Brain pericyte (primary cell): ENCODE measurements around the gene LRRC45.

Source experiments
- DNase-seq: peaks from one replicate; pipeline ENCODE4 v3.0.0-alpha.2; 2012; ENCODE audit warnings: low read depth, low spot score

LRRC45 gene

DNA sequence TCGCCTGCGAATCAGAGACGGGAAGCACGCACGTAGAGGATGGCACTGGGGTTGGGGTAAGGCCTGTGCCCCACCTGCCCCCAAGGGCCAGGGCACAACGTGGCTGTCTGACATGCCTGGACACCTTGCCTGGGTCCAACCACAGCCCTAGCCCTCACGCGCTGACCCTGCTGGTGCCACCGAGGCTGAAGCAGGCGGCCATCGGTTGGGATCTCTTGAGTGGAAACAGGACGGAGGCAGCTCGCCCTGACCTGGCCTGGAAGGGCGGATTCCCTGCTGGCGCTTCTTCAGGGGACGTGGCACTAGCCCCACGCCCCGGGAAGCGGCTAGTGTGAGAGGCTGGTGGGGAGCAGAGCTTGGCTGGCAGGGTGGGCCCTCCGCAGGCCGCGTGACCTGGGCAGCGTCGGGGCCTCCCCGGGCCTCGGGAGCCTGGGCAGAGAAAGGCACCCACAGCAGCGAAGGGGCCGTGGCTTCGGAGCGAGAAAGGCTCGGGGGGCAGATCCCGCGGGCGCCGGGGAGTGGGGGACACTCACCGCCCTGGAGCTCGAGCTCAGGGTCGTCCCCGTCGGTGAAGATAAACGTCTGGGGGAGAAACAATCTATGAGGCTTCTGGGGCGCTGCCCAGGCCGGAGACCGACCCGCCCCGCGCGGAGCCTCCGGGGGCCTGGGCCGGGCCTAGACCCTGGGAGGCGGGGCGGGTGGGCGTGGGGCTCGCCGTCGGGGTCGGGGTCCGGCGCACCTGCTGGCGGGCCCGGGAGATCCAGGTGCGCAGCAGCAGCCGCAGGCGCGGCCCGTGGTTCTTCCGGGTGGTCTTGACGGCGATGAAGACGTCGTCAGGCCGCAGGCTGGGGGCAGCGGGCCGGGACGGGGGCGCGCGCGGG lies 27.9 kb downstream of the LRRC45 start:
- no peak for DNase-seq

DNA sequence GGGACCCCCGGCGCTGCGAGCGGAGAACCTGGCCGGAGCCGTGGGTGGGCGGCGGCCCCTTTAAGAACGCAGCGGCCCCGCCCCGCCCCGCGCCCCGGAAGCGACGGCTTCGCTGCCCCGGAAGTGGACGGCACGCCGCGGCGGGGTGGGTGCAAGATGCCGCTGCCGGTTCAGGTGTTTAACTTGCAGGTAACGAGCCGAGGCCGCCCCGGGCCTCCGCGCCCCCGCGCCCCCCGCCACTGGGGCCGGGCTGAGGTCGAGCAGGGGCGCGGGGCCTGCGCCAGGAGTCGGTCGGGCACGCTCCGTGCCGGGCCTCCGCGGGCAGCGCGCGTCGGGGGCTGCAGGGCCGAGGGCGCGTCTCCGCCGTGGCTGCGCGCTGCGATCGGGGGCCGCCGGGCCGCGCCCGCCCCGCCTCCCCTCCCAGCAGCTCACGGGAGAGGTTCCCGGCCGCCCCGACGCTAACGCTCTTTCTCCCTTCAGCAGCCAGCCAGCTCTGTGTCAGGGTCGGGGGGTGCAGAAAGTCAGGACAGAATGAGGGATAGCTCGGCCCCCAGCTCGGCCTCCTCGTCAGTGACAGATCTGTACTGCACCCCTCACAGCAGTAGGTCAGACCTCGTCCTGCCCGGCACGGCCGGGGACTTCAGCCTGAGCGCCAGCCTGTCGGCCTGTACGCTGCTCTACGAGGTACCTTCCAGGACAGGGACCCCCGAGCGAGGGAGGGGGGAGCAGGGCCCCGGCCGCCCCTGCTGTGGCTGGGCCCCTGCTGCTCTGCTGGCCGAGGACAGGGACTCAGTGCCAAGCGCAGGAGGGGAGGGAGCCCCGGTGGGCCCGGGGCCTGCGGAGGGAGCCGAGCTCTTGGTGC lies 28.9 kb downstream of the LRRC45 start, which contains the start of the genes GPS1 and RFNG:
GPS1 (plus strand) TSS at position 123 of the 862 bp plus-strand sequence; CDS start at position 157, 34 bp downstream.
RFNG (minus strand) TSS at position 36 of the 862 bp plus-strand sequence. CDS start 45 bp downstream, outside the sequence.
- no peak for DNase-seq

DNA sequence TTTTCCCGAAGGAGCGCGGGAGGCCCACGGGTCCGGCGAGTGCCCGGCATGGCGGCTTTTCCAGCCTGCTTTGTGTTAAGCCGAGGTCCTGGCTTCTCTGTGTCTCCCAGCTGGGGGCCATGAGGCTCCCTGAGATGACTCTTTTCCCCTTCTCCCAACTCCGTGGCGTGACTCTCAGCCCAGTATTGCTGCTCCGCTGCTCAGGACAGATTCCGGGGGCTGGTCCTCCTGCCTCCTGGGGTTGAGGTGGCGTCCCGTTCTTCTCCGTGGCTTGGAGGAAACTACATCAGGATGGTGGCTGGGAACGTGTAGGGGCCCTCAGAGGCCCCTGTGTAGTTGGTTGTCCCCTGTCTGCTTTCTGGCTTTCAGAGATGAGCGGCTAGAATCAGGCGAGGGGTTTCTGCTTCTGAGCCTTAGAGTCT lies 29.5 kb downstream of the LRRC45 start:
- DNase-seq: no peak

DNA sequence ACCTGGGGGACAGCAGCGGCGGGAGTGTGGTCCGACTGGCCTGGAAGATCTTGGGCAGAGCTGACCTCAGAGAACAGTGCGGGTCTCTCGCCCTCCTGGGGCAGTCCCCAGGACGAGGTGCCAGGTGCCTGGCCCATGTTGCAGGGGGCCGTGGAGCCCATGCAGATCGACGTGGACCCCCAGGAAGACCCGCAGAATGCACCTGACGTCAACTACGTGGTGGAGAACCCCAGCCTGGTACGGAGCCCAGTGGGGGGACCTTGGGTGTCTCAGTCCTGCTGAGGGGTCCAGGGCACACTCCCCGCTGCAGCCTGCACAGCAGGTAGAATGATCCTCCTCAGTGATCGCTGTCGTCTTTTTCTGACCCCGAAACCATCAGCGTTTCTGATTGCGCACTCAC lies 30.0 kb downstream of the LRRC45 start:
- DNase-seq: no peak

DNA sequence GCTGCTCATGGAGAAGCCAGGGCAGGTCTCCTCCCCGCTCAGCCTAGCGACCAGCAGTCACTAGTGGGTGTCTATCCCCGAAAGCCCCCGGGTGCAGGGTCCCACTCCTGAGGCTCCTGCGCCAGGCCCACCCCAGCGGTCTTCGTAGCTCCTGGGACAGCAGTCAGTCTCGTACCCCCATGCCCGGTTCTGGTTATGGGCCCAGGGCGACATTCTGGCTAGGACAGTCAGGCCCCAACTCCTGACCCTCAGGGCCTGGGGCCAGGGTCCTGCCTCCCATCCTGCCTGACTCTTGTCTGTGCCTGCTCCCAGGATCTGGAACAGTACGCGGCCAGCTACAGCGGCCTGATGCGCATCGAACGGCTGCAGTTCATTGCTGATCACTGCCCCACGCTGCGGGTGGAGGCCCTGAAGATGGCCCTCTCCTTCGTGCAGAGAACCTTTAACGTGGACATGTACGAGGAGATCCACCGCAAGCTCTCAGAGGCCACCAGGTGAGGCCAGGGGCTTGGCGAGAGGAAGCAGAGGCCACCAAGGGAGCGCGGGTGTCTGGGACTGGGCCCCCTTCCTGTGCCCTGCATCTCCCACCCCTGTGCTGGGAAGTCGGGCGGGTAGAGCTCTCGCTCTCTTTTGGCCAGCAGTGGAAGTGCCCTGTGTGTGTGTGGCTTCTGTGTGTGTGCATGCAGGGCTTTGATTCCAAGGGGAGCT lies 30.6 kb downstream of the LRRC45 start:
- DNase-seq: no peak

DNA sequence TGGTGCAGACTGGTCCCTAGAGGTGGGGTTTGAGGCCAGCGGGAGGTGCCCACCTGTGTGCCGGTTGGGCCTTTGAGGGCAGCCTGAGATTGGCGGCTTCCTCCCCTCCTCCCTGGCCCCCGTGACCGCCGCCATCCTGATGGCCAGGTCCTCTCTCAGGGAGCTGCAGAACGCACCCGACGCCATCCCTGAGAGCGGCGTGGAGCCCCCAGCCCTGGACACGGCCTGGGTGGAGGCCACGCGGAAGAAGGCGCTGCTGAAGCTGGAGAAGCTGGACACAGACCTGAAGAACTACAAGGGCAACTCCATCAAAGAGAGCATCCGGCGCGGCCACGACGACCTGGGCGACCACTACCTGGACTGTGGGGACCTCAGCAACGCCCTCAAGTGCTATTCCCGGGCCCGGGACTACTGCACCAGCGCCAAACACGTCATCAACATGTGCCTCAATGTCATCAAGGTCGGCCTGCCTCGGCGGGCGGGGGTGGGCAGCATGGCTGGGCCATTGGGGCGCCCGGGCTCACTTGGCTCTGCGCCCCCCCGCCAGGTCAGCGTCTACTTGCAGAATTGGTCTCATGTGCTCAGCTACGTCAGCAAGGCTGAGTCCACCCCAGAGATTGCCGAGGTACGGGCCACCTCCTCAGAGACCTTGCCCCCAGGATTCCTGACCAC lies 31.4 kb downstream of the LRRC45 start:
- DNase-seq: no peak

DNA sequence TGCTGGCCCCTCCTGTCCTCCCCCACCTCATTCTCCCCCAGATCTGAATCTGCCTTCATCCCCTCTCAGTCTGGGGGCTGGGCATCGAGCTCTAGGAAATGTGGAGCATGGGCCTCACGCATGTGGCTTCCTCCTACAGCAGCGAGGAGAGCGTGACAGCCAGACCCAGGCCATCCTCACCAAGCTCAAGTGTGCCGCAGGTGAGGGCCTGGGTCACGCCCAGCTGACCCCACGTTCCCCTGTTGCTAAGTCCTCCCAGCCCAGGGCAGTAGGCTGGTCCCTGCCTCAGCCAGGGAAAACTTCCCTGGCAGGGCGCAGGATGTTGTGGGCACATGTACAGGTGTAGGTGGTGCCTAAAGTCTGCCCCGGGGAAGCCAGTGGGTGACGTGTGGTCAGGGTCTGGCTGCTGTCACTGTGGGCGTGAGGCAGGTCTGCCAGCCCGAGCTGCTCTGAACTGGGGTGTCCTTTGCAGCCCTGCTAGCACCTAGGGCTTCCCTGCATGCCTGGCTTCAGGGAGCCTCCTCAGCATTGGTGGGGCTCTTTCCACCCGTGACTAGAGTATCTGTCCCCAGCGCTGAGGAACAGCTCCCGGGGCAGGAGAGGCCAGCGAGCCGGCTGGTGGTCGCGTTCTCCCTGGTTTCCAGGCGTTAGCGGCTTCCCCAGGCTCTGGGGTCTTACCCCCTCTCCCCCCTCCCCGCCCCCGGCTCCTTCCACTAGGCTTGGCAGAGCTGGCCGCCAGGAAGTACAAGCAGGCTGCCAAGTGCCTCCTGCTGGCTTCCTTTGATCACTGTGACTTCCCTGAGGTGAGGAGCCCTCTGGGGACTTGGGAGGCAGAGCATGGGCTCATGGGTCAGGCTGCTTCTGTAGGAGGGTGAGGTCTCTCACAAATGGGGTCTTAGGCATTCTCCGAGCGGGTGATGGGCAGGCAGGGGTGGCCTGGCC lies 32.2 kb downstream of the LRRC45 start:
- DNase-seq: no peak

DNA sequence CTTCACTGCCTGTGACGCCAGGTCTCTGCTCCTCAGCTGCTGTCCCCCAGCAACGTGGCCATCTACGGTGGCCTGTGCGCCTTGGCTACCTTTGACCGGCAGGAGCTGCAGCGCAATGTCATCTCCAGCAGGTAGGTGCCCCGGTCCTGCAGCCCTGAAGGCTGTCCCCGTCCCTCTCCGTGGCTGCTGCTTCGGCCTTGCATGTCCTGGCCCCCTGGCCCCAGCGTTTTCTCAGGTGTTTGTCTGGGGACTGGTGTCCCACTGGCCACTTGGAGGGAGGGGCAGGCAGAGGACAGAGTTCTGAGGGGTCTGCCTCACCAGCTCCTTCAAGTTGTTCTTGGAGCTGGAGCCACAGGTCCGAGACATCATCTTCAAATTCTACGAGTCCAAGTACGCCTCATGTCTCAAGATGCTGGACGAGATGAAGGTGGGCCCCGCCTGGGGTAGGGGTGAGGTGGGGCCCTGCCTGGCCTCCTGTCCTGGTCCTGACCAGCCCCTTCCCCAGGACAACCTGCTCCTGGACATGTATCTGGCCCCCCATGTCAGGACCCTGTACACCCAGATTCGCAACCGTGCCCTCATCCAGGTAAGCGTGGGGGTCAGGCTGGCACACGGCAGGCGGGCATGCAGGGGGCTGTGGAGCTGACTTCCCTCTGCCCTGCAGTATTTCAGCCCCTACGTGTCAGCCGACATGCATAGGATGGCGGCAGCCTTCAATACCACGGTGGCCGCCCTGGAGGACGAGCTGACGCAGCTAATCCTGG lies 33.0 kb downstream of the LRRC45 start:
- DNase-seq: no peak

DNA sequence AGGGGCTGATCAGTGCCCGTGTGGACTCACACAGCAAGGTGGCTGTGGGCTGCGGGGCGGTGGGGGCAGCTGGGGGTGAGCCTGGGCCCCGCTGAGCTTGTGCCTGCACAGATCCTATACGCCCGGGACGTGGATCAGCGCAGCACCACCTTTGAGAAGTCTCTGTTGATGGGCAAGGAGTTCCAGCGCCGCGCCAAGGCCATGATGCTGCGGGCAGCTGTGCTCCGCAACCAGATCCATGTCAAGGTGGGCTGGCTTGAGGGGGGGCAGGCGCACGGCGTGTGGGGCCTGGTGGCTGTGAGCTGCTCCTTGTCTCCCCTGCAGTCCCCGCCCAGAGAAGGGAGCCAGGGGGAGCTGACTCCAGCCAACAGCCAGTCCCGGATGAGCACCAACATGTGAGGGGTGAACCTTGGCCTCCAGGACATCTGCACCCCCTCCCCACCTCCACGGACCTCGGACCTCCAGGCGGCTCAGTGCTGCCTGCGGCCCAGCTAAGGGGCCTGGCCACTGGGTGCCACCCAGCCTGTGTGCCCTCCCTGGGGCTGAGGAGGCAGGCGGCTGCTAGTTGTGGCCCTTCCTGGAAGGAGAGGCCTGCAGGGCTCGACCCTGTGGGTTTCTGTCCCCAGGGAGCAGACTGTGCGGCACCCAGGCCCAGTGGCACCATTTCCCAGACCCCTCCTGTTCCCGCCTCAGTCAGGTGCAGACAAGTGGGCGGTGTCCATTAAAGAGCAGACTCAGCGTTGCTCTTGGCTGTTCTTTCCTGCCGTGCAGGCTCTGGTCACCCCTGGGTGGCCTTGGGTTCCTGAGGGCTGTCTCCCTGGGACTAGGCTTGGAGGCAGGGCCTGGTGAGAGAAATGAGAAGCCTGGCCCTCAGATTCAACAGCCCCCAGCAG lies 33.9 kb downstream of the LRRC45 start:
- no peak for DNase-seq

DNA sequence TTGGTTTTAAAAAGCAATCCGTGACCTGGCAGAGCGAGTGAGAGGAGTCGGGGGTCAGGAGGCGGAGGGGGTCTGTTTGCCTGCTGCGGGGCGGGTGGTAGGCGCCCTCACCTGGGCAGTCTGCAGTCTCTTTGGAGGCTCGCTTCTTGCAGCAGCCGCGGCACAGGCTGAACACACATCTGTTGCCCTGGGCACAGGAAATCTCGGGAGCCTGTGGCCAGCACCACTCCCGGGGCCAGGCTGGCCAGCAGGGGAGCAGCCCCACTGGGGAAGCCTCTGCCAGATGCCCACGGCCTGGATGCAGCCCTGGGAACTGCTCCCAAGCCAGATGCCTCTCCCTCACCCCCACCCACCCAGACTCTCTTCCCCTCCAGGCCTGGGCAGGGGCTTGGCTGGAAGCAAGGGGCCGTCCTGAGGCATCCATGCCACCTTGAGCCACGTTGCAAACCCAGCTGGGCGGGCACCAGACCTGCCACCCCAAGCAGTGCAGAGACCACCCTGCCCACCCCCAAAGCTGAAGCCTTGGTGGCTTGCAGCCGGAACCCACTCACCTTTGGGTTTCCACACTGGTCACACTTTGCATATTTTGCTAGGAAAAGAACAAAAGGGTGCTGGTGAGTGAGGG lies 35.2 kb downstream of the LRRC45 start:
- DNase-seq: no peak

DNA sequence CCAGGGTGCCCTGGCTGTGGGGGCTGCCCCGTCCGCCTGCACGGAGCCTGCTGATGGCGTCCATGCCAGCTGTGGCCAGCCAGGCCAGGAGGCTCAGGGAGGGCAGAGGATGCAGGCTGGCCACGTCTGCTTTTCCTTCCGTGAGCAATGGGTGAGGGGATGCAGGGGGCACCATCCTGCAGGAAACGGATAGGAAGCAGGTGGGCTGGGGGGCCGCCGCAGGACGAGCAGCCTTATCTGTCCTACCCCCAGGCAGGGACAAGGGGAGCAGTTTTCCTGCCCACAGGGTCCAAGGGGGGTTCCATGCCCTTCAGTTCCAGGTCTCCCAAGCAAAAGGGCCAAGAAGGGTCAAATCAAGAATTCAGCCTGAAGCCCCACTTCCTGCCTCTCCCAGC lies 35.7 kb downstream of the LRRC45 start:
- no peak for DNase-seq

DNA sequence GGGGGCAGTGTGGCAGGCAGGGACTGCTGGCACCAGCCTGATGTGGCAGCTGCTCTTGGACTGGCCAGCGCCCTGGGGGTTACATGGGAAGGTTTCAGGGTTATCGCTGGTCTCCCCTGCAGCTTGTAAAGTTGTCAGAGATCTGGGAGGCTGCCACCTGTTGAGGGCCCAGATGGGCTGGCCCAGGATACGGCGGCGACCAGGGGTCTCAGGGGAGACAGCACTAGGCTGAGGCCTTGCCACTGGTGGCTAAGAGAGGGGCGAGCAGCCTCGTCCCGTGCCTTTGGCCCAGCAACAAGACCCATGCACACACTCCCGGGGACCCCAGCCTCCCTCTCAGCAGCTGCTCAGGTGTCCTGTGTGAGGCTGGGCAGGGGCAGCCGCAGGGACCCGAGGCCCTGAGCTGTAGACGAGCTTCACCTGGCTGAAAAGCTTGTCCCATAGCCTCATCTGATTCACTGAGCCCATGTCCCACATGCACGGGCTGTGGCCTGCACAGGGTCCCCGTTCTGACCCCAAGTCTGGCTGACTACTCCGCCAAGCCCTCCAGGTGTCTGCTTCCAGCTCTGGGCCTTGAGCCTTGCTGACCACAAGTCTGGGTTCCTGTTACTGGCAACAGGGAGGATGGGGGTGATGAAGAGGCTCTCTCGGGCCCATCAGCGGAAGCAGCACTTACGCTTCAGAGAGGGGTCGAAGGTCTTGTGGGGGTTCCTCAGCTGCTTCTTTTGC lies 36.3 kb downstream of the LRRC45 start:
- no peak for DNase-seq

DNA sequence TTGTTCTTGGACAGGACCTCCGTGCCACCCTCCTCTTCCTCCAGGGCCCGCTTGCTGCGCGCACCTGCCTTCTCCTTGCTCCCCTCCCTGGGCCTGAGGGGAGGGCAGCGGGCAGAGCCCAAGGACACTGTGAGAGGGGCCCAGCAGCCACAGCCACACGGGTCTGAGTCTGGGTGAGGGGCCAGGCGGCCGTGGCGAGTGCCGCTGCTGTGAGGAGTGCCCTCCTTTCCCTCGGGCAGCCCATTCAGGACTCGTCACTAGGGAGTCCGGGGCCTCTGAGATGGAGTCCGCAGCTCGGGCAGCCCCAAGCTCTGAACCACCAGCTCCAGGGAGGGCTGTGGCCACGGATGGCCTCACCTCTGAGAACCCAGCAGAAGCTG lies 36.9 kb downstream of the LRRC45 start:
- DNase-seq: no peak

DNA sequence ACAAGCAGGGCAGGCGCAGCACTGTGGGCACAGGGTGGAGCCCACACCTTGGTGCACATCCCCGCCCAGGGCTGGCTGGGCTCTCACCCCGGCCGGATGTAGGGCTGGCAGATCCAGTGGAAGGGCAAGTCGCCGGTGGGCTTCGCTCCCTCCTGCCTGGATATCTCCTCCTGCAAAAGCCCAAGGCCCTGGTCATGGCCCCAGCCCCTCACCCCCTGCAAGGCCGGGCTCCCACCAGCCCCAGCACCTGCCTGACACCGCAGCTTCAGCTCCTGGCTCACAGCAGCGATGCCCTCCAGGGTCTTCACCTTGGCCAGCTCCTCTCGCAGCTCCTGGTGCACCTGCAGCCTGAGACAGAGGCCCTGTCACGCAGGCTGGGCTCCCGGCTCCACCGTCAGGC lies 37.5 kb downstream of the LRRC45 start:
- DNase-seq: no peak

DNA sequence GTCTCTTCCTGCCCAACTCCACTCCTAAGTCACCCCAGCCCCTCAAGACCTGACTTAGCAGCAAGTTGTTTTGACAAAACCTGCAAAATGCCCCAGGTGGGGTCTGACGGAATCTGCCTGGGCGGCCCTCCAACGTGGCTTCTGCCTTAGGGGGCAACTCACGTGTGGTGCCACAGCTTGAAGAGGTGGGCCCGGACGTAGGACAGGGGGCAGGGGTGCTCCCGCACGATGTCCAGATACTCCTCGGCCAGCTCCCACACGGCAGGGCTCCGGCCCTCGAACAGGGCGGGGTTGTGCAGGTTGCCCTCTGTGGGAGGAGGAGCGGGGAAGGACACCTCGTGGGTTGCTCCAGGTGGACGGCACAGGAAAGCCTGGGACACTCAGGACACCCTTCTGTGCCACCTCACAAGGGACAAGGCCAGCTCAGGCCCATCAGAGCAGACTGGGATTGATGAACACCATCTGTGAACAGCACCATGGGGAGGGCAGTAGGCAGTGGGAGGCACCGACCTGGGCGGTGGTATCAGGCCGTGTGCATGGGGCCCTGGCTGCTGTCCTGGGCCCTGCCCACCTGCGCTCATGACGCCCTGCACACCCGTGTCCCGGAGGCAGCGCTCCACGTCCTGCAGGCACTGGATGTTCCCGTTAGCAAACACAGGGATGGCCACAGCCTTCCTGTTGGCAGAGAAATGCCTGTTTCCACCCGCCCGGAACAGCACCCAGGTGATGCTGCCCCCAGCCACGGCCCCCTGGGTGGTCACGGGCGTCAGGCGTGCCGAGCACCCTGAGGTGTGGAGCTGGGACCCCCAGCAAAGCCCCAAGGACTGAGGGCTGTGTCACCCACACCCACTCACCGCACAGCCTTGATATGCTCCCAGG lies 38.2 kb downstream of the LRRC45 start:
- DNase-seq: no peak
